Nucleus accumbens (tissue), 56 donors: ENCODE measurements around the gene RABL2A.
"Not testable (repeated sequence)": the region's sequence is repeated elsewhere in the genome, so short reads cannot be mapped to it uniquely, and the experiment has no call there.

Experiments used
- DNase-seq, 56 donors: peaks; one replicate each; lab custom pipeline; 2025; lab: John Stamatoyannopoulos, UW

Gene RABL2A

DNA sequence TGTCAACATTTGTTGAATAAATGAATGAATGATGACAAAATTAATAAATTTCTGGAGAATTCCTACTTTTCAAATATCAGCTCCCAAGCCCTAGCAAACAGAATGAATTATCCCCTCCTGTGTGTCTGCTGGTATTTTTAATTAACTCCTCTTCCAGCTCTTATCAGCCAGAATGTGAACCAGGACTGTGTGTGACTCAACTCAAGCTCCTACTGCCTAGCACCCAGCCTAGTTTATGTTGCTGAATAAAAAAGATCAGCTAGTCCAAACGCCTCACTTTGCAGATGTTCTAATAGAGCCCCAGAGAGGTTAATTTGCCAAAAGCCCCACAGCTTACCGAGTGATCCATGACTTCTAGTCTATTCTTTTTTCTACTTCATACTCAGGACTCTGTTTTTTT lies 50.3 kb downstream of the RABL2A start:
- no peak for DNase-seq

DNA sequence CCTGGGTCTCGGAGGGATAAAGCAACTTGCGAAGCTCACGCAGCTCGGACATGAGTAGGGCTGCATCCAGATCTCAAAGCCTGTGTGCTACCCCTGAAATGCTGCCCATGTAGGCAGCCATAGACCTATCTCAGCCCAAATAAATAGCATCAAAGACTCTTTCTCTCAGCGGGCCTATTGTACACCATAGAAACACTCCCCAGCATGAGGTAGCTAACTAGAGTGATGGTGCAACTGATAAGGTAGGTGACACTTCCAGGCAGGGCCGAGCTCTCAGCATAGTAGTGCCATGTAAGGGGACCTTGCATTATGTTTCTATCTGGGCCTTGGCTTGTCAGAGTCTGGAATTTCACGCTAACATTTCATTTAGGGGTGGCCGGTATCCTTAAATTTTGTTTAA lies 52.4 kb downstream of the RABL2A start:
- no peak for DNase-seq

DNA sequence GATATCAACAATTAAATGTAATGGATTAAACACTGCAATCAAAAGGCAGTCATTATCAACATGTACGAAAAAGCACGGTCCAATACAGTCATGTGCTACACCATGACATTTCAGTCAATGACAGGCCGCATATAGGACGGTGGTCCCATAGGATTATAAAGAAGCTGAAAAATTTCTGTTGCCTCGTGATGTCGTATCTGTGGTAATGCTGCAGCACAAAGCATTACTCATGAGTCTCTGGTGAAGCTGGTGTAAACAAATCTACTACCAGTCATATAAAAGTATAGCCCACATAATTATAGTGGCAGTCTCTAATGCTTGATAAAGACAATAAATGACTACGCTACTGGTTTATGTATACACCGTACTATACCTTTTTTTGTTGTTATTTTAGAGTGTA lies 58.4 kb downstream of the RABL2A start:
- DNase-seq = no peak

DNA sequence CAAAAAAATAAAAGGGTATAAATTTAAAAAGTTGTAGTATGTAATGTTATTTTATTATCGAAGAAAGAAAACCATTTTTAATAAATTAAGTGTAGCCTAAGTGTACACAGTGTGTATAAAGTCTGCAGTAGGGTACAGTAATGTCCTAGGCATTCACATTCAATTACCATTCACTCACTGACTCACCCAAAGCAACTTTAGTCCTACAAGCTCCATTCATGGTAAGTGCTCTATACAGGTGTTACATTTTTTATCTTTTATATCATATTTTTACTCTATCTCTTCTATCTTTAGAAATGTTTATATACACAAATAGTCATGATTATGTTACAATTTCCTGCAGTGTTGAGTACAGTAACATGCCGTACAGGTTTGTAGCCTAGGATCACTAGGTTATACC lies 59.5 kb downstream of the RABL2A start:
- no peak for DNase-seq

DNA sequence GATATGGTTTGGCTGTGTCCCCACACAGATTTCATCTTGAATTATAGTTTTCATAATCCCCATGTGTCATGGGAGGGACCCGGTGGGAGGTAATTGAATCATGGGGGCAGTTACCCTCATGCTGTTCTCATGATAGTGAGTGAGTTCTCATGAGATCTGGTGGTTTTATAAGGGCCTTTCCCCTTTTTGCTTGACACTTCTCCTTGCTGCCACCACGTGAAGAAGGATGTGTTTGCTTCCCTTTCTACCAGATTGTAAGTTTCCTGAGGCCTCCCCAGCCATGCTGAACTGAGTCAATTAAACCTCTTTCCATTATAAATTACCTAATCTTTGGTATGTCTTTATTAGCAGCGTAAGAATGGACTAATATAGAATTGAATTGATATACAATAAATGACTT lies 63.8 kb downstream of the RABL2A start:
- not testable (repeated sequence) for DNase-seq
